Stimulated activated naive CD4-positive, alpha-beta T cell treated with Interleukin-2 at 50 U/mL for 16 hours (primary cell): ENCODE data around the gene FUT8.
"Not testable (repeated sequence)": the region's sequence is repeated elsewhere in the genome, so short reads cannot be mapped to it uniquely, and the experiment has no call there.

Experiments used
- DNase-seq: peaks from one replicate; lab custom pipeline; 2025; lab: John Stamatoyannopoulos, UW

Gene FUT8

DNA sequence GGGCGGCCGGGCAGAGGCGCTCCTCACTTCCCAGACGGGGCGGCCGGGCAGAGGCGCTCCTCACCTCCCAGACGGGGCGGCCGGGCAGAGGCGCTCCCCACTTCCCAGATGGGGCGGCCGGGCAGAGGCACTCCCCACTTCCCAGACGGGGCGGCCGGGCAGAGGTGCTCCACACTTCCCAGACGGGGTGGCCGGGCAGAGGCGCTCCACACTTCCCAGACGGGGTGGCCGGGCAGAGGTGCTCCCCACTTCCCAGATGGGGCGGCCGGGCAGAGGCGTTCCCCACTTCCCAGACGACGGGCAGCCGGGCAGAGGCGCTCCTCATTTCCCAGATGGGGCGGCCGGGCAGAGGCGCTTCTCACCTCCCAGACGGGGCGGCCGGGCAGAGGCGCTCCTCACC lies 304.3 kb downstream of the FUT8 start:
- DNase-seq = not testable (repeated sequence)

DNA sequence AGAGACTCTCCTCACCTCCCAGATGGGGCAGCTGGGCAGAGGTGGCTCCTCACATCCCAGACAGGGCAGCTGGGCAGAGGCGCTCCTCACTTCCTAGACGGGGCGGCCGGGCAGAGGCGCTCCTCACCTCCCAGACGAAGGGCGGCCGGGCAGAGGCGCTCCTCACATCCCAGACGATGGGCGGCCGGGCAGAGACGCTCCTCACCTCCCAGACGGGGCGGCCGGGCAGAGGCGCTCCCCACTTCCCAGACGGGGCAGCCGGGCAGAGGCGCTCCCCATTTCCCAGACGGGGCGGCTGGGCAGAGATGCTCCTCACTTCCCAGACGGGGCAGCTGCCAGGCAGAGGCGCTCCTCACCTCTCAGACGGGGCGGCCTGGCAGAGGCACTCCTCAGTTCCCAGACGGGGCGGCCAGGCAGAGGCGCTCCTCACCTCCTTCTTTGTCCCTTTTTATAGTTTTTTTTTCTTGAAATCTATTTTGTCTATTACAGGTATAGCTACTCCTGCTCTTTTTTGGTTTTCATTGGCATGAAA lies 304.9 kb downstream of the FUT8 start:
- DNase-seq = not testable (repeated sequence)

DNA sequence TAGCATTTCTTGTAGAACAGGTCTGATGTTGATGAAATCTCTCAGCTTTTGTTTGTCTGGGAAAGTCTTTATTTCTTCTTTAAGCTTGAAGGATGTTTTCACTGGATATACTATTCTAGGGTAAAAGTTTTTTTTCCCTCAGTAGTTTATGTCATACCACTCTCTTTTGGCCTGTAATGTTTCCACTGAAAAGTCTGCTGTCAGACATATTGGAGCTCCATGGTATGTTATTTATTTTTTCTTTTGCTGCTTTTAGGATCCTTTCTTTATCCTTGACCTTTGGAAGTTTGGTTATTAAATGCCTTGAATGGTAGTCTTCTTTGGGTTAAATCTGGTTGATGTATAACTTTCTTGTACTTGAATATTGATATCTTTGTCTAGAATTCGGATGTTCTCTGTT lies 306.1 kb downstream of the FUT8 start:
- DNase-seq = no peak

DNA sequence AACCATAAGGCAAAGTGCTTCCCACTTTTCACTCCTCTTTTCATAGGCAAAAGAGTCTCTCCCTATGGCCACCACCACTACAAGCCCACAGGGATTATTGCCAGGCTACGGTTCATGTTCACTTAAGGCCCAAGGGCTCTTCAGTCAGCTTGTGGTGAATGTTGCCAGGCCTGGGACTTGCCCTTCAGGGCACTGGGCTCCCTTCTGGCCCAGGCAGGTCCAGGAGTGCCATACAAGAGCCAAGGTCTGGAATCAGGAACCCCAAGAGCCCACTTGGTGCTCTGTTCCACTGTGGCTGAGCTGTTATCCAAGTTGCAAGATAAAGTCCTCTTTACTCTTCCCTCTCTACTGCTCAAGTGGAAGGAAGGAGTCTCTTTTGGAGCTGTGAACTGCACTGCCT lies 307.6 kb downstream of the FUT8 start:
- DNase-seq = no peak

DNA sequence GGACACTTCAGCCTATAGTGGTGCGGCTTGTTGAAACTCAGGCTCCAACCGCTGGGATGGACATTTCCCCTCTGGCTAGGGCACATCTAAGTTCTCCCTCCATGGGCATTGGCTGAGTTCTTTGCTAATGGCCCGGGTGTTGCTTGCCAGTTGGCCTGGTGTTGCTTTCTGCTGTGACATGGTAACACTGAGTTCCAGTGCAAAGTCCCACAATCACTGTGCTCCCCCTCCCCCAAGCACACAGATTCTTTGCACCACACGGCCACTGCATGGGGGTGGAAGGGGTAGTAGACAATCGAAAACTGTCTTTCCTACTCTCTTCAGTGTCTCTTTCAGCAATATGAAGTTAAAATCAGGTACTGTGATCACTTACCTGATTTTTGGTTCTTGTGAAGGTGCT lies 308.2 kb downstream of the FUT8 start:
- DNase-seq = no peak

DNA sequence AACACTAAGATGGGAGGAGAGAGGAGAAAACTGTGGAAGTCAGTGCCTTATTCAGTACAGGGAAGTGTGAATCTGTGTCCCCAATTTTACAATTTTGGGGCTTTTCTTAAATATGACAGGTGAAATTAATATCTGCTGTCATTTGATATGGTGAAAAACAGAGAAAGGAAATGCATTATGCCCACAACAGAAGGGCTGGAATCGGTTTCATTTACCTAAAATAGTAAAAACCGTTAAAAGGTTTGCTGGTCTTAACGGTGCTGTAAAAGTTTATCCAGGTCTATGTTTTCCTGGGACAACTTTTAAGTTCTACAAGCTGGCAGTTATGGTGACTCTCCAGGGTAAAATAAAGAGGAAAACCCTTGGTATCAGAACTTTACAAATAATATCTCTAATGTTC lies 310.8 kb downstream of the FUT8 start:
- DNase-seq = no peak

DNA sequence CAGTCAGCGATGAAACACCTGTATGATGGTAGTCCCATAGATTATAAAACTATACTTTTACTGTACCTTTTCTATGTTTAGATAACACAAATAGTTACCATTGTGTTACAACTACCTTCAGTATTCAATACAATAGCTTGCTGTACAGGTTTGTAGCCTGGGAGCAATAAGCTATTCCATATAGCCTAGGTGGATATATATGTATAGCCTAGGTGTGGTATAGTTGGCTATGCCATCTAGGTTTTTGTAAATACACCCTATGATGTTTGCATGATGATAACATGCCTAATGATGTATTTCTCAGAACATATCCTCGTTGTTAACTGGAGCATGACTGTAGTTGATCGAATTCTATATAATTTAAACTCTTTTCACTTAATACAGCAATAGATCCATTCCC lies 316.1 kb downstream of the FUT8 start:
- DNase-seq = no peak

DNA sequence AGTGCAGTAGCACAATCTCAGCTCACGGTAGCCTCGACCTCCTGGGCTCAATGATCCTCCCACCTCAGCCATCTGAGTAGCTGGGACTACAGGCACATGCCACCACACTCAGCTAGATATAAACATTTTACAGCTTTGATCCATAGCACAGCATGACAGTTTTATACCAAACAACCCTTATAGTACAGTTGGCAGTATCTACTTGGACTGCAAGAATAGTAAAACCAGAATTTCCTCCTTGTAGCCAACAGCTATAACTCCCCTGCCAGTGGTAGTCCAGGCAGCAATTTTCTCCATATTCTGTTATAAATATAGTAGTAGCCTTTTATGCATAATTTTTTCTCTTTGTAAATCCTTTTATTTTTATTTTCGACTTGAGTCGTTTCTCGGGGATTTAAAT lies 317.0 kb downstream of the FUT8 start:
- DNase-seq = no peak

DNA sequence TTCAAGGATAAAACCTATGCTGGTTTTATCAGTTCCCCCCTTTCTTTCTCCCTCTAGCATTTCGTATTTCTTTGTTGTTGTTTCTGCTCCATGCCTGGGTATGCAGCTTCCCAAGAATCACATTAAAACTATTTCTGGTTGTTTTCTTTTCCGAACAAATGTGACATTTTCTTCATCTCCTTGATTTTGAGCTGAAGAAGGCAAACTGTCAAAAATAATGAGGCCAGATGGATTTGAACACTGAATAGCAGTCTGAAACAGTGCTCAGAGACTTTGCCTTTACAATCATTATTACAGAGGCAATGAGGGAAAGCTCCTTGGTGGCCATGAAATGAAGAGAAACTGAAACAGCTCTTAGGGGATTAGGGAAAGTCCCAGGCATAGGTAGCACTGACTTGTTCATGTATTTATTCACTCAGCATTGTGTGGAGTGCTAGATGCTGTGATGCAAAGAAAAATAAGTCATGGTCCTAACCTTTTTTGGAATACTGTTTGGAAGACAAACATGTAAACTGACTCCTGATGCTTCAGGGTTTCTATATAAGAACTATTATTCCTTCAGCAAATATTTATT lies 319.5 kb downstream of the FUT8 start:
- DNase-seq = no peak

DNA sequence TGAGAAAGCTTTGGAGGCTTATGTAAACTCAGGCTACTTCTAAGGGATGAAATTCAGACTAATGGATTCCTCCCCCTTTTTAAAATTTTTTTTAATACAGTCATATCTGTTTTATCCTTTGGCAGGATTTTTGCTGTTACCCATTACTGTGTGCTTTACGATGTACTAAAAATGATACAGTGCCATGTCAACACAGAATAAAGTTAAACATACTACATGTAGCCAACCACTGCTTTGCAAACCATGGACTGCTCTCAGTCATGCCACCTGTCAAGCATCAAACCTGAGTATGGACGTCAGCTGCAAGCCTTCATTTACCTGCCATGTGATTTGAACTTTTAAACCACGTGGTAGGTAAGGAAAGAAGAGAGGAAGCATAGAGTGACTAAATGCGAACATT lies 325.8 kb downstream of the FUT8 start:
- no peak for DNase-seq

DNA sequence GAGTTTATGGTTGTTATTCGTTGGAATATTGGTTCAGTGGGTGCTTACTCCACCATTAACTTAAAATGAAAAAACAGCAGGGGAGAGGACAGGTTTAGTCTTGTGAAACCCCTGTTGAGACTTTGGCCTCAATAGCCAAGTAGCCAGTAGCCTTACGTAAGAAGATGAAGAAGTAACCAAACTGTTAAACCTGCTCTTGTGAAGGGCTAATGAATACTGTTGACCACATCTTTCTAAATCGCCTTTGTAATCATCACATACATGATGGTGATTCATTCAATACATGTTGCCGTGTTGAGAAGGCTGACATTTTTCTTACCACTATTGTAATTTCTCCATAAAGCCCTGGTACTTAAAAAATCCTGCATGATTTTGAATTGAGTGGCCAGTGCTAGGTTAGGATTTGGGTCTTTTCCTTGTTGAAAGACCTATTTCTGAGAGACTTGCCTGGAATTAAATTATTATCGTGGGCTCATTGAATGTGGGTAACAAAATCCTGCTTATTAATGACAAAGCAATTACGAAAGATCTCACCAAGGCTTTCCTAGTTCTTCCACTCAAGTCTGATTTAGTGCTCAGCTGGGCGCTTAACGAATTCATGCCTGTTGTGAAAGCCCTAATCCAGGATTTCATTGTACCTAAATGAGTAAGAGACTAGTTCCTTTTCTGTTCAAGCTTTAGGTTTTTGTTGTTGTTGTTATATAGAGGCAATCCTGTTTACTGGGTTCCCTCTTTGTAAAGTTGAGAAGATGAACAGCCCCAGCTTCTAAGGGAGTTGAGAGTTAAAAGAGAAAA lies 333.1 kb downstream of the FUT8 start:
- no peak for DNase-seq

DNA sequence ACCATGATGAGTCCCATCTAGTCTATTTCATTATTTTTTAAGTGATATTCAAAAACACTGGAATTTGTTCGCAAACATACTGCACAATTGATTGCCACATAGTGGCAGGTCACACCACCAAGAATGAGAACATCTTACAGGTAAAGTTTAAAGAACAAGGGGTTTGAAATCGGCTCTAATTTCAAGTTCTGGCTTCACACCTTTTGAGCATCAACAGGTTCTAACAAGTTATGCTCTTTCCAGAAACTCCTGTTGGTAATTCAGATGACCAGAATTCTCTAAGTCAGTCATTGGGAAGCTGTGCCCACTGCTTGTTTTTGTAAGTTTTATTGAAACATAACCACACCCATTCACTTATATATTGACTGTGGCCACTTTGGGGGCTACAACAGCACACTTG lies 336.3 kb downstream of the FUT8 start:
- DNase-seq = no peak

DNA sequence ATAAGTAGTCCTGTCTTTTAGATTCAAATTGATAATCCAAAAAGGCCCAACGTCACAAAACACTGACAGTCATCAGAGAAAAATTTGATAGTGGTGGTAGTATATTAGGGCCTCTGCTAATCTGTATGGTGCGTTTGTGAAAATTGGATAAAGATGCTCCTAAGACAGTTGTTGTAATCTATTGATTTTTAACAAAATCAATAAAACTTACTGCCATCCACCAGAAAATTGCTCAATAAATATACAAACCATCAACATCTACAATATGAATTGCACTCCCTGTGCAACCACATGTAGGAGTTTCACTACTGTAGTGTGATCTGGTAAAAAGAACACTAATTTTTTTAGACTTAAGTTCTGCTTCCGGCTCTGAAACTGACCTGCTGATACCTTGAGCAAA lies 336.8 kb downstream of the FUT8 start:
- DNase-seq = no peak

DNA sequence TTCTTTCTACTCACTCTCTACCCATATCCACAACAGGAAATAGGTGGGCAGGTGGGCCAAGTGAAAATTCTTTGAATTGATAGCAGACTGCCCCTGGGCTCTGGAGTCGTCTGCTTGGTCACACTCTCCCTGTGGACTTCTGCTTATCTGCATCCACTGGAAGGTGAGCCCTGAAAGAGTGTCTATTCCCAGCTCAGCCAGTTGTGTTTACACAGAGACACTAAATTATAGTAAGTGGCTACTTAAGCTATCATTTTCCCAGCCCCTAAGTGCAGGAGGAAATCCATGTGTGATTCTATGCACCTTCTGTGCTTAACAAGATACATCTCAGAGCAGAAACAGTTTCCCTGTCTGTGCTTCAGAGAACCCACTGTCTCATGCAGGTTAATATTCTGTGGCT lies 338.4 kb downstream of the FUT8 start:
- DNase-seq = no peak

DNA sequence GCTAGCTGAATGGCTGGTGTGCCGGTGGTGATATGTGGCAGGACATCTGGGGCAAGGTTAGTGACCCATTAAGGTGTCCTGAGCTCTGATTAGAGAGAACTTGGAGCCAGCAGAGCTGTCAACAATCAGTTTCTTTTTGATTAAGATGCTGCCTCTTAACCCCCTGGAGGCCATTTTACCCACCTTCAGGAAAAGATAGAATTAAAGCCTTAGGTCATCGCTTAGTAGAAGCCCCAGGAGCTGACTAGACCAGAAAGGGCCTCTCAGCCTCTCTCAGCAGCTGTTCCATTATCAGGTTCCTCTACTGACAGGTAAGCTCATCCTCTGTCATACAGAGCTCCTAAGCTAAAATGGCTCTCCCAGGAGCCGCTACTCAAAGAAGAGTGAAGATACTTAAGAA lies 339.0 kb downstream of the FUT8 start:
- no peak for DNase-seq

DNA sequence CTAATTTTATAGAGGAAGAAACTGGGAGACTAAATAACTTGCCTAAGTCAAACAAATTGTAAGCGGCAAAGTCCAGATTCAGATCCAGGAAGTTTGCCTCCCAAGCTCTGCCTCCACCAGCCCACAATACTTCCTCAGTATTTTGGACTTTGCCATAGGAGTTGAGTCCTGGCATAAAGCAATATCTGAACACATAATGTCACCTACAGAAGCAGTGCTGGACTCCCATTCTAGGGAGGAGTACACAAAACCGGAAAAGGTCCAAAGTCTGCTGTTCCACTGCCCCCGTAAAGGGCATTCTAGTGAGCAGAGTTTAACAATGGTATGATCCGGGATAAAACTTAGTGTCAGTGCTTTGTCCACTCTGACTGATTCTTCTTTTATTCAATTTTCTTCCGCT lies 340.5 kb downstream of the FUT8 start:
- no peak for DNase-seq

DNA sequence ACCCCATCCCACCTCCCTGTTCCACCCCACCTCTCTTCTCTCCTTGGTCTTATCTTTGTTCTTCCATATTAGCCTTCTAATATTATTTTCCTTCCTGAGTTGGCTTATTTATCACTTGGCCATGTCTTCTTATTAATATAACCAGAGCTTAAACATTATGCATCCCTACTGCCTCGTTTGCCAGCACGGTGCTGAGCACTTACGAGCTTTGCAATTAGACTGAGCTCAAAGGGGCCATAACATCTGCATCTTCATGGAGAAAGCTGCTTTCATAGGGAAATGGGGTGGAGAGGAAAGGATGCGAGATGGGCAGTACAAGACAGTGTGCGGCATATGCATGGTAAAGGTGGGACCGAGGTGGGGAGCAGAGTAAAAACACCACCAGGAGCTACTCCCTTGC lies 342.8 kb downstream of the FUT8 start:
- DNase-seq = no peak

DNA sequence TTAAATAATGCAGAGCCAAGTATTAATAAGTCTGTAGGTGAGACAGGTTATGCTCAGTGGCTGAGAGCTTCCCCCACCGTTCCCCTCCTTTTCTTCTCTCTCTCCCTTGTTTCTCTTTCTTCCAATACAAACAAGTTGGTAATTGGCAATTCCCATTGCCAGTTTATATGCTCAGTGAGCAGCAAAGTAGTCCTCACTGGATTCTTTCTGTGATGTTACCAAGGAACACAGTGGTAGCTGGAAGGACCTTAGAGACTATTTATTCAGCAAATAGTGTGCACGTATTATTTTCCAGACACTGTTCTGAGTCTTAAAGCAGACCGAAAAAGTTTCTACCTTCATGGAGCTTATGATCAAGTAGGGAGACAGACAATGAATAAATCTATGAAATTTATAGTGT lies 344.4 kb downstream of the FUT8 start:
- no peak for DNase-seq

DNA sequence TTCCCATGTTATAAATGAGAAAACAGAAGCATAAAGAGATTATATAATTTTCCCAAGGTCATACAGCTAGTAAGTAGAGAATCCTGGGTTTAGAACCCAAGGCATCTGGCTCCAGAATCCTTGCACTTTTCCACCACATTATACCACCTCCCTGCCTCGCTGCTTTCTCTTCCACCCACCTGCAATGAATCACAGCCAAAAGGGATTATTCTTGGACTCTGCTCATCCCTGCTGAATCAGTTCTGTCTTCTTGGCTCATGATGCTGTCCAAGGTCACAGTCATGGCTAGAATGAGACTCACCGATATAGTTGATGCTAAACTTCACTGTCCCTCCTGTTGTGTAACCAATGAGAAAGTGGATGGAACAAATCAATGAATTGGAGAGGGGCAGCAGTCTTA lies 356.6 kb downstream of the FUT8 start:
- DNase-seq = no peak

DNA sequence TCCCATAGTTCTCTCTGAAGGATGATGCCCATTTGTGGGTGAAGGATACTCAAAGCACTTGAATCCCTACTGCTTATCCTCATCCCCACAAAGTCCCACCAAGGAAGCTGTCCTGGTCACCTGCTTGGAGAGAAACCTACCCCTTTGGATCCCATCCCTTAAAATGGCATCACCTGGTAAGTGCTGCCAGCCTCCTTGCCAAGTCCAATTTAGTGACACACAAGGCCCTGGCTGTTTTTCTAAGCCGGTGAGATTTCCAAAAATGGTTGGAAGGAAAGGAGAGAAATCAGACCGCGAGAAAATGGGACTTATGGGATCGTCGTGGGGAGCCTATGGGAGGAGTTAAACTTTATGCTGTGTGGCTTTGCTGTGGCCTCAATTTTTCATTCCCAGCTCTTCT lies 358.2 kb downstream of the FUT8 start:
- no peak for DNase-seq

DNA sequence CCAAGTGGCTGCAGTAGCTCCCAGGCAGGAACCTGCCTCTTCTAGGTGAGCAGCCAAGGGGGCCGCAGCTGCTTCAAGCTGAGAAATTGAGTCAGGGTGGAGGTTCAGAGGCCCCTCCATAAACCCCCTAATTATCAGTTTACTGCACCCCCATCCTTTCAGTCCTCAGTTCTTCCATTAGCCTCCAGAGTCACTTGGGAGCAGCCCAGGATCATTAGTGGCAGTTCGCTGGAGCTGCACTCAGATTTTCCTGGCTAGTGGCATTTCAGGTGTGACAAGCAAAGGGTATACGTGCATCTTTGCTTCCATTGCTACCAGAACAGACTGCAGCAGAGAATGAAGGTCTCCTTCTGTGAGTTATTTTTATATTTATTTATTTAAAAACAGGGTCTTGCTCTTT lies 358.7 kb downstream of the FUT8 start:
- no peak for DNase-seq

DNA sequence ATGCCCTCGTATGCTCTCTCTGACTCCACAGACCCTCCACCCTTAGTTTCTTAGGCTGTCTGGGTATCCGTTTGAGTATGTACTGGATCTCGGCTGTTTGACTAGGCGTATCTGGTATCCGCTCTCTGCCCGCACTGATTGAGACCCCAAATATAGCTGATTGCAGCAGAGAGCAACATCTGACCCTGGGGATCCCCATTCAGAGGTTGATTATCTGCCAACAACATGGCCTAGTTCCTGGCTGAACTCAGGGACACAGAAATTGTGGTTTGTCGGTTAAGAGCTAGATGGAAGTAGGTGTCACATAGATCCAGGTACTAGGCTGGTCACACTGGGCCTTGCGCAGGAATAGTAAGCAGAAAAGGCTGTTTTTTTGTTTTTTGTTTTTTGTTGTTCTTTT lies 359.9 kb downstream of the FUT8 start:
- no peak for DNase-seq

DNA sequence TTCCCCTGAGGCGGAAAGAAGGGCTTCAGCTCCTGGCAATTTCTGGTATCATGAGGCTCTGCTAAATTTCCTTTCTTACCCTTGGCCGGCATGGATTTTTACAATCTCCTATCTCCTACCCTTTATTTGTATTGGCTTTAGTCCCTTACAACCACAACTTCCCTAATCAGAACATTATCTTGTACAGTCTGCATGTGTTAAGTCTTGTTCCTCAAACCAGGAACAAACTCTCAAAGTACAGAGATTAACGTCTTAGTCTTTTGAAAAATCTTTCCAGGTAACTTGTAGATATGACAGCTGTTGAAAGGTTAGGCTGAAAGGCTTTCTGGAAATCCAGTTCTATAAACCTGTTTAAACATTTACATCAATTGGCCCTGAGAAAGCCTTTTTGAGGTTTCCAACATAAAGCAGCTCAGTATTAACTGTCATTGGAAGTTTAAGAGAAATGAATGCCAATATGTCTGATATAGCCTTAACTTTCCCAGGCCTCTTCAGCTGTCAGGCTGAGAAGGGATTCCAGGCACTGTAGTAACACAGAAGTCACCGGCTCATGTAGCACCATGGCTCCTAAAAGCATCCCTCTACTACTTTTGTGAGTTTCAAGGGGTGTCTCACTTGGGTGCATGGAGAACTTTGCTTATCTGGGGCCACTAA lies 360.5 kb downstream of the FUT8 start:
- DNase-seq = no peak
